Measurements from ENCODE around the gene L3MBTL4.

L3MBTL4 gene

DNA sequence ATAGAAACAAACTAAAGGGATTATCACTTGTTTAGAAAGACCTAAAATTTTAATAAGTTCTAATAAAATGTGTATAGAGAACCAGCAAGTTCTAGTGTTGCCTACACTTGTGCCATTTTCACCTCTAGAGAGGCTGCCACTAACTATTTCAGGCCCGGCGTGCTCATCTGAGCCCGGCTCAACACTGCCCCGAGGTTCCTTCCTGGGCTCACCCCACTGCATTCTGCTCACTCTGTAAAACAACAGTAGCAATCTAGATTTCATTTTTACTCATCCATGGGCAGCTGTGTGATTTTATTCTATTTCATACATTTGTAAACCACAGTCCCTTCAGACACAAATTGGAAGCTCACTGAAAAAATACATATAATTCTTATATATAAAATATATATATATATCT, 253.2 kb downstream of the L3MBTL4 start:
- peak; percentile 19 for DNase-seq (ENCODE audit: low read depth)
- TF ChIP-seq, protein P1, sequence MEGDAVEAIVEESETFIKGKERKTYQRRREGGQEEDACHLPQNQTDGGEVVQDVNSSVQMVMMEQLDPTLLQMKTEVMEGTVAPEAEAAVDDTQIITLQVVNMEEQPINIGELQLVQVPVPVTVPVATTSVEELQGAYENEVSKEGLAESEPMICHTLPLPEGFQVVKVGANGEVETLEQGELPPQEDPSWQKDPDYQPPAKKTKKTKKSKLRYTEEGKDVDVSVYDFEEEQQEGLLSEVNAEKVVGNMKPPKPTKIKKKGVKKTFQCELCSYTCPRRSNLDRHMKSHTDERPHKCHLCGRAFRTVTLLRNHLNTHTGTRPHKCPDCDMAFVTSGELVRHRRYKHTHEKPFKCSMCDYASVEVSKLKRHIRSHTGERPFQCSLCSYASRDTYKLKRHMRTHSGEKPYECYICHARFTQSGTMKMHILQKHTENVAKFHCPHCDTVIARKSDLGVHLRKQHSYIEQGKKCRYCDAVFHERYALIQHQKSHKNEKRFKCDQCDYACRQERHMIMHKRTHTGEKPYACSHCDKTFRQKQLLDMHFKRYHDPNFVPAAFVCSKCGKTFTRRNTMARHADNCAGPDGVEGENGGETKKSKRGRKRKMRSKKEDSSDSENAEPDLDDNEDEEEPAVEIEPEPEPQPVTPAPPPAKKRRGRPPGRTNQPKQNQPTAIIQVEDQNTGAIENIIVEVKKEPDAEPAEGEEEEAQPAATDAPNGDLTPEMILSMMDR (IDR thresholded peaks at IDR 0.05; ENCODE audit: insufficient read depth, low read depth, low read length, missing control alignments), result no peak
- no peak overlapping the region for H3K4me3 ChIP-seq (ENCODE audit: low read depth, low read length)

DNA sequence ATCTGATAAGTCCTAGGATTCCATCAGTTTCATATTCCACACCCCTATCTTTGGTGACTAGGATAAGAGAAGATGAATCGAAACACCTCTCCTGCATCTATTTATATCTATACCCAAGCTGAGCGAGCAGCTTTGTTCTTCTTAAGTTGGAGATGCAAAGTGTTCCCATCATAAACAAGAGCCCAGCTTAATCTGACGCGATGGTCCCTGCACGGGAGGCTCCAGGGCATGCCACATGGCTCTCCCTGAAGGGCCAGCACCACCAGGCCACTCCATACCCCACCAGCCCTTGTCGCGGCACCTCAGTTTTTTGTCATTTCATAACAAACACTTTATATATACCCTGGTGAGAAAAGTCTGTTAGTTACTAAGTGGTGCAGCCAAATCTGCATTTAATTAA, 255.3 kb downstream of the L3MBTL4 start:
- TF ChIP-seq, protein P1 (IDR thresholded peaks at IDR 0.05; ENCODE audit: insufficient read depth, low read depth, low read length, missing control alignments), result no peak
- DNase-seq (ENCODE audit: low read depth), result no peak
- H3K4me3 ChIP-seq (ENCODE audit: low read depth, low read length), result no peak overlapping the region

DNA sequence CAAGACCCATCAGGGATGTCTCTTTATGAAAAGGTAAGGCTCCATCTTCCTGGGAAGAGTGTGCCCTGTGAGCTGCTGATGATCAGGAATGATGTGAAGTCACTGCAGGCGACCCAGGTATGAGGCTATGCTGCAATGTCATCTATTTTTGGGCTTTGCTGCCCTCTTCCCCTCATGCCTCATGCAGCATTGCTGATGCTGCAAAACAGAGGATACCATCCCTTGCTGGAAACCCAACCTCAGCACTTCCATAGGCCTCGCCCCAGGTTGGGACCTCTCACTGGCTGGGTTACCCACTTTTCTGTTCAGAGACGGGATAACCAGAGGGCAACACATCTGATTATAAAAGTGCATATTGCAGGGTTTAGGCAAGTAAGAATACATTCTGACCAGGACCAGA, 255.8 kb downstream of the L3MBTL4 start:
- no peak overlapping the region for H3K4me3 ChIP-seq (ENCODE audit: low read depth, low read length)
- TF ChIP-seq, protein P1 (IDR thresholded peaks at IDR 0.05; ENCODE audit: insufficient read depth, low read depth, low read length, missing control alignments), result no peak
- no peak for DNase-seq (ENCODE audit: low read depth)

DNA sequence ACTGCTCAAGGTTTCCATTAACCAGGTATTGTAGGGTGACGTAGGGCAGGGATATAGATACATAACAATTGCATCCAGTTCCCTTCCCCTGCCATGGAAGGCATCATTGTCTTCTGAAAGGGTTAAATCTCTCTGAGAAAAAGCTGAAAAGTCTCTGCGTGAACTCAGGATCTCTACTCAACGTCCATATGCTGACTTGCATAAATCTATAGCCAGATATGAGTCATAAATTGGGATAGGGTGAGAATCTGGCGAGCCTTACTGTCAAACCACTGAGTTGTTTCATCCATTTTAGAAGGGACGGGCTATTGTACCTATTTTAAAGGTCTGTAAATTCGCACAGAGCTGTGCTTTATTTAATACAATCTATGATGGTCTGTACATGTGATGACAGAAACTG, 258.3 kb downstream of the L3MBTL4 start:
- TF ChIP-seq, protein P1 (IDR thresholded peaks at IDR 0.05; ENCODE audit: insufficient read depth, low read depth, low read length, missing control alignments), result no peak
- no peak overlapping the region for H3K4me3 ChIP-seq (ENCODE audit: low read depth, low read length)
- DNase-seq (ENCODE audit: low read depth), result no peak

DNA sequence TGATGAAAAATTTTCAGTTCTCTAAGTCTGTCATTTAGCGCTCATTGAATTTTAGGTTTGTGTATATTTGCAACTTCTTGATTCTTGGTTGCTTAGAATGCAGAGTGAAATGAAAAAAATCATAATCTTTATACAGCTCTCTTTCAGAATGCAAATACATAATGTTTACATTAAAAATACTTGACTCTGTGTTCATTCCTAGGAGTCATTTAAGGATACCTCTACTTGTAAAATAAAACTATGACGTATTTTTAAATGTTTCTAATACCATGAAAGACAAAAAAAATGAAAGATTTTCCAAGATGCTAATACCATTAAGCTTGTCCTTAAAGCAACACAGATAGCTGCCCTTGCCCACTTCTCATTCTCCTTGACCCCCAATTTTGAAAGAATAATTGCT, 259.0 kb downstream of the L3MBTL4 start:
- TF ChIP-seq, protein P1 (IDR thresholded peaks at IDR 0.05; ENCODE audit: insufficient read depth, low read depth, low read length, missing control alignments), result no peak
- no peak overlapping the region for H3K4me3 ChIP-seq (ENCODE audit: low read depth, low read length)
- no peak for DNase-seq (ENCODE audit: low read depth)

DNA sequence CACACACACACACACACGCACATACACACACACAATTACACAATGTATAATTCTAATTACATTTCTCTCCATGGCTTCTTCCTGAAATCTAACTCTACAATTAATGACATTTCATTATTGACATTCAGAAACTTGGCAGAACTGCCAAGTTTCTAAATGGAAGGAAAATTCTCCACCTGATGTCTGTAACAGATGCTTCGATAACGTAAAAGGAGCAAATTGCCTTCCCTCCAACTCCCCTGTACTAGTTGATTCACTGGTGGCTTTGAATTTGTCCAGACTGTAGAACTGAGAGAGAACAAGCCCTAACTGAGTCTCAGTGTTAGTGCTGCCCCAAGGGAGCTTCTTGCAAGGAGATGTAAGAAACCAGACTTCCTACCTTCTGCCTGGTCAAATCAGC, 264.3 kb downstream of the L3MBTL4 start:
- no peak overlapping the region for H3K4me3 ChIP-seq (ENCODE audit: low read depth, low read length)
- DNase-seq (ENCODE audit: low read depth), result no peak
- TF ChIP-seq, protein P1 (IDR thresholded peaks at IDR 0.05; ENCODE audit: insufficient read depth, low read depth, low read length, missing control alignments), result no peak

DNA sequence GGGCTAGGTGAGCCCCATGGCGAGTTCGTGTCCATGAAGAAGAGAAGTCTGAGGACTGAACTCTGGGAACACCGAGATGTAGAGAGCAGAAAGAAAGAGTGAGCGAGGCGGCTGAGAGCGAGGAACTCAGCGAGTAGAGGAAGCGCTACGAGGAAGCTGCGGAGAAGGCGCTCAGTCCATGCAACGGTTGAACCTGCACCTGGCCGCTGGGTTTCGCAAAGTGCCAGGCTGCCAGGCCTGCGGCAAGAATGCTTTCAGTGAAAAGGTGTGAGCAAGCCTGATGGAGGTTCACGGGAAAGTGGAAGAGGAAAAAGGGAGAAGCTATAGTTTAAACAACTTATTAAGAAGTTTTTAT, 268.4 kb downstream of the L3MBTL4 start:
- no peak for DNase-seq (ENCODE audit: low read depth)
- TF ChIP-seq, protein P1 (IDR thresholded peaks at IDR 0.05; ENCODE audit: insufficient read depth, low read depth, low read length, missing control alignments), result no peak
- no peak overlapping the region for H3K4me3 ChIP-seq (ENCODE audit: low read depth, low read length)

Data from GM12865 (cell line).